Measurements from ENCODE around the gene COLEC12.

Gene COLEC12

DNA sequence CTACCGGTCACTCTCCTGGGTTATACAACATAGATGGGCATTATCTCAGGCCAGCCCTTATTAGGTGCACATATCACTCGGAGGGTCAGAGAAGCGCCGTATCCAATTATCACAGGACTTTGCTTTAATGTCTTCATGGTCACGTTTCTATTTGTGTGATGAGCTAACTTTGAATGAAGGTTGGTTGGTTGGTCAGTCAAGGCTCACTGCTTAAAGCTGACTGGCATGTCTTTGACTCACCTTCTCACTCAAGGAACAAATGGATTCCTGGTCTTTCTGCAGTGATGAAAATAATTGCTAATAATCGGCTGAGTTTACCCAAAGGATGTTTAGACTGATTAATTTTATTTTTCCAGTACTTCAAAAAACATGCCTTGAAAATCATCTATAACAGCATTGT, 39.7 kb downstream of the COLEC12 start:
- Histone ChIP-seq H3K36me3 (ENCODE audit: insufficient read depth, low read length) (no peaks in the 10 kb centered on the region), H3K27ac (no peak overlapping the region), H3K9ac (ENCODE audit: insufficient read length) (no peak overlapping the region), H3K9me3 (ENCODE audit: low read depth, low read length) (peaks cover 6% of the 10 kb centered on the region; the same call in 1 of the 2 replicates), H3K4me3 (no peak overlapping the region)
- DNase-seq (ENCODE audit: low read depth, low spot score): no peak
- TF ChIP-seq POLR2AphosphoS5 (IDR thresholded peaks at IDR 0.05; ENCODE audit: borderline replicate concordance, low read depth, low read length) (no peak), EZH2 (IDR thresholded peaks at IDR 0.05) (no peak), FOXP2 (optimal IDR thresholded peaks at IDR 0.05; ENCODE audit: control extremely low read depth, extremely low read length, insufficient read depth) (no peak)

DNA sequence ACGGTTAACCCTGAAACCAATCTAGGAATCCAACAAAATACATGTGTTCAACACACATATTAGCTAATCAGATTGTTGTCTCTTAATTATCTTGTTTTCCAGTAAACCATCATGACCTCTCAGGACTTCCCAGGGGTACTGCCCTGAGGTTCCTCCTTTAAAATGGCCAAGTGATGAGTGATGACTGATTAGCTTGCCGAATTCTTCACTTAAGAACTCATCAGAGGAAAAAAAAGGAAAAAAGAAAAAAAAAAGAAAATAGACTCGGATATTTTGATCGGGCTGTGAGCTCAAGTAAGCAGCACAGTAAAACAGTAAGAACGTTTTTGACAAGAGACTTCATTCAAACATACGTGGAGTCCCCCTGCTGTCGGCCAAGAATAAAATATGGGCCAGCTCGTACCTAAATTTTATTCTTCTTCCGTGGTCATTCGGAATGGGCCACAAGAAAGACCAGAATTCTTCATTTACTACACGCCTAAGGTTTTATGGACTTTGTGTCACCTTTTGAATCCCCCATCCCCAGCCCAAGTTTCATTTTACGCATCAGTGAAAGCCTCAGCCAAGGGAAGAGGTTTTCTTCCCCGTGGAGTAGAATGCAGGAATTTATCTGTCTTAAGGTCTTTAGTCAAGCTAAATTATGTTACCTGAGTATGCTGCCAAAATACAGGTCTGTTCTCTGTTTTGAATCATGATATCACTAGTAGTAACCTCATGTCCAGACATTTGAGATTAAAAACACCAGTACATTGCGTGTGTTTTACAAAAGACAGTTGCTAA, 40.5 kb downstream of the COLEC12 start:
- DNase-seq (ENCODE audit: low read depth, low spot score): no peak
- no peak for TF ChIP-seq EZH2 (IDR thresholded peaks at IDR 0.05)
- no peak for TF ChIP-seq FOXP2 (optimal IDR thresholded peaks at IDR 0.05; ENCODE audit: control extremely low read depth, extremely low read length, insufficient read depth)
- no peak for TF ChIP-seq POLR2AphosphoS5 (IDR thresholded peaks at IDR 0.05; ENCODE audit: borderline replicate concordance, low read depth, low read length)
- Histone ChIP-seq H3K36me3 (ENCODE audit: insufficient read depth, low read length) (no peaks in the 10 kb centered on the region), H3K4me3 (no peak overlapping the region), H3K27ac (no peak overlapping the region), H3K9me3 (ENCODE audit: low read depth, low read length) (peaks cover 6% of the 10 kb centered on the region; the same call in 1 of the 2 replicates), H3K9ac (ENCODE audit: insufficient read length) (no peak overlapping the region)

GRCh38 chr18:457521-458412, 42.7 kb downstream of the COLEC12 start:
- peak; percentile 39 for TF ChIP-seq FOXP2 (optimal IDR thresholded peaks at IDR 0.05; ENCODE audit: control extremely low read depth, extremely low read length, insufficient read depth)
- no peak for TF ChIP-seq EZH2 (IDR thresholded peaks at IDR 0.05)
- H3K36me3 ChIP-seq (ENCODE audit: insufficient read depth, low read length): no peaks in the 10 kb centered on the region
- H3K4me3 ChIP-seq: peak overlapping the region; percentile 76
- peak; percentile 59 for DNase-seq (ENCODE audit: low read depth, low spot score)
- peak overlapping the region; percentile 99 for H3K27ac ChIP-seq
- H3K9ac ChIP-seq (ENCODE audit: insufficient read length): peak overlapping the region; percentile 11
- peaks cover 6% of the 10 kb centered on the region; the same call in 1 of the 2 replicates for H3K9me3 ChIP-seq (ENCODE audit: low read depth, low read length)

DNA sequence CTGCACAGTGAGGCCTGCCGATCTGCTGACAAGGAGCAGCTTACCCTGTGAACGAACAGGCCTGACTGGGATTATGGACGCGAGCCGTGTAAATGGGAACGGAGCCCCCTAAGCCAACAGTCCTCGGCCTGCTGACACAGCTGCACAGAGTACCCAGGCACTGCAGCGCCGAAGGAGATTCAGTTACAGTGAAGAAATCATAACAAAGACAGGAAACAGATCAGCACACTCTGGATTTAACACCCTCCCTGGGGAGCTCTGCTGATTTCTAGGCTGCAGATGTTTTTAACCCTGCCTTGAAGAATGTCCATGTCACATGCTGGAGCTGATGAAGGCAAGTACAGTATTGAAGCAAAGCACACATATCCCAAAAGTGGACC, 43.4 kb downstream of the COLEC12 start:
- peaks cover 6% of the 10 kb centered on the region; the same call in 1 of the 2 replicates for H3K9me3 ChIP-seq (ENCODE audit: low read depth, low read length)
- H3K9ac ChIP-seq (ENCODE audit: insufficient read length): peak overlapping the region; percentile 76
- TF ChIP-seq EZH2 (IDR thresholded peaks at IDR 0.05) (no peak), POLR2AphosphoS5 (IDR thresholded peaks at IDR 0.05; ENCODE audit: borderline replicate concordance, low read depth, low read length) (peak; percentile 67)
- peak overlapping the region; percentile 99 for H3K27ac ChIP-seq
- H3K36me3 ChIP-seq (ENCODE audit: insufficient read depth, low read length): no peaks in the 10 kb centered on the region
- peak overlapping the region; percentile 76 for H3K4me3 ChIP-seq
- peak; percentile 96 for DNase-seq (ENCODE audit: low read depth, low spot score)

DNA sequence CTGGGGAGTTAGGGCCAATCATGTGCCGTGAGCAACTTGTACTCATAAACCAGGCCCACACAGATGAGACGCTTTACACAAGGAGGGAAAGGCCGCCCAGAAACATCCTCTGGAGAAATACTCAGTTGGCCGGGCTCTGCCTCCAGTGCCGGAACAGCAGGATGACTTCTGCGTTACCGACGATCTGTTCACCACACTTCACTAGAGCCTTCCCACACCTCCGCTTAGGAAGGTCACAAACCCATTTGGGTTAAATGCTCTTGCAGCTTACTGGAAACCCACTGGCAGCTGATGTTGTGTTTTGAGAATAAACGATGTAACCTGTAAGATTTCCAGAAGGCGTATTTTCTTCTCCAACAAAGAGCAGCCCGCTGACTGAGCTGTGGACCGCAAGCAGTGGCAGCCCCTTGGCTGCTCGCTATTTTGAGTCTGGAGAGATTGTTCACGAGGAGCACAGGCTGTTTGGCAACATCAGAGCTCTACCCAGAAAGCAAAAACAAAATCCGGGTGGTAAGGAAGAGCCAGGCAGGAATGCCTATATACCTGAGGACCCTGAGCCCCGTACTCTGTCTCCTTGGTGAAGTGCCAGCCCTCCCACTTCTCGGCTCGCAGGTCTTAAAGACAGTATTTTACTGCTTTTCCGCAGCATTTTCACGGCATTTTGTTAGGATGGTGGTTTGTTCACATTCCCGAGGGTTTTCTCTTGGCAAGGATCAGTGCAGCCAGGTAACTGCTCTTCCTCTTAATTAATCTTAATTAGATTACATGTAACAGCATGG, 44.0 kb downstream of the COLEC12 start:
- no peaks in the 10 kb centered on the region for H3K36me3 ChIP-seq (ENCODE audit: insufficient read depth, low read length)
- no peaks in the 10 kb centered on the region for H3K9me3 ChIP-seq (ENCODE audit: low read depth, low read length)
- H3K4me3 ChIP-seq: peak overlapping the region; percentile 76
- peak overlapping the region; percentile 99 for H3K27ac ChIP-seq
- H3K9ac ChIP-seq (ENCODE audit: insufficient read length): peak overlapping the region; percentile 76
- TF ChIP-seq EZH2 (IDR thresholded peaks at IDR 0.05) (no peak), POLR2AphosphoS5 (IDR thresholded peaks at IDR 0.05; ENCODE audit: borderline replicate concordance, low read depth, low read length) (no peak), FOXP2 (optimal IDR thresholded peaks at IDR 0.05; ENCODE audit: control extremely low read depth, extremely low read length, insufficient read depth) (no peak)
- DNase-seq (ENCODE audit: low read depth, low spot score): no peak

DNA sequence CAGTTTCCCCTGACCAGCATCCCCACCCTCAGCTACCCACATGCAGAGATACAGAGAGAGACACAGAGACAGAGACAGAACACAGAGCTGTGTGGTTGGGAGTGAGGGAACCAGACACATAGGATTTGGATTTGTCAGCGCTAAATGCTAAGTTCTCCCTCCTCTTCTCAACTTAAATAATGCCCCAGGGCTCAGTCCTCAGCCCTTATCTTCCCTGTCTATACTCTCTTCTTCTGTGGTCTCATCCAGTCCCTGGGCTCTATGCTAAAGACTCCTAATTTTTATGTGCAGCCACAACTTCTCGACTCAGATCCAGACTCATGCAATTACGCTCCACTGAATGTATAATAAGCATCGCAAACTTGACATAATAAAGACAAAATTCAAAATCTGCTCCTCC, 47.1 kb downstream of the COLEC12 start:
- no peak overlapping the region for H3K27ac ChIP-seq
- DNase-seq (ENCODE audit: low read depth, low spot score): peak; percentile 59
- peak overlapping the region; percentile 22; the same call in 1 of the 2 replicates for H3K4me3 ChIP-seq
- no peak overlapping the region for H3K9ac ChIP-seq (ENCODE audit: insufficient read length)
- H3K36me3 ChIP-seq (ENCODE audit: insufficient read depth, low read length): no peaks in the 10 kb centered on the region
- no peak for TF ChIP-seq EZH2 (IDR thresholded peaks at IDR 0.05)
- TF ChIP-seq POLR2AphosphoS5 (IDR thresholded peaks at IDR 0.05; ENCODE audit: borderline replicate concordance, low read depth, low read length): no peak
- H3K9me3 ChIP-seq (ENCODE audit: low read depth, low read length): no peaks in the 10 kb centered on the region

GRCh38 chr18:452816-453215, 47.7 kb downstream of the COLEC12 start:
- DNase-seq (ENCODE audit: low read depth, low spot score): no peak
- Histone ChIP-seq H3K9me3 (ENCODE audit: low read depth, low read length) (no peaks in the 10 kb centered on the region), H3K27ac (no peak overlapping the region), H3K4me3 (no peak overlapping the region), H3K36me3 (ENCODE audit: insufficient read depth, low read length) (no peaks in the 10 kb centered on the region), H3K9ac (ENCODE audit: insufficient read length) (no peak overlapping the region)
- TF ChIP-seq POLR2AphosphoS5 (IDR thresholded peaks at IDR 0.05; ENCODE audit: borderline replicate concordance, low read depth, low read length): no peak
- no peak for TF ChIP-seq FOXP2 (optimal IDR thresholded peaks at IDR 0.05; ENCODE audit: control extremely low read depth, extremely low read length, insufficient read depth)
- no peak for TF ChIP-seq EZH2 (IDR thresholded peaks at IDR 0.05)

DNA sequence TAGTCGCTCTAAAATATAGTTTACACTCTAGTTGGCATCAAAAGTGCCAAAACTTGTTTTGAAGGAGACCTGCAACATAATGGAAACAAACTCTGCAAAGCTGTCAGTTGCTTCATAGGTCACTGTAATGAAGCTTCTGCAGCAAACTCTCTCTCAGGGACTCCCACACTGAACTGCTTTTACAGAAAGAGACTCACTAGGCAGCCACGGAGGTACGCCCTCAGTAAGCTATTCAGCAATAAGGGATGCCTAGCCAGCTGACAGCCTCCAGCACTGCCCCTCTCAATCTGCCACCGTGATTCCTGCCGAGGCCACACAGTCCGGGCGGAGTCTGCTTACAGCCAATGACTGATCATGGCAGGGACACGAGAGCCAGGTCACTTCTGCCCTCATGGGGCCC, 51.1 kb downstream of the COLEC12 start:
- Histone ChIP-seq H3K9me3 (ENCODE audit: low read depth, low read length) (no peaks in the 10 kb centered on the region), H3K4me3 (no peak overlapping the region), H3K27ac (no peak overlapping the region), H3K36me3 (ENCODE audit: insufficient read depth, low read length) (no peaks in the 10 kb centered on the region), H3K9ac (ENCODE audit: insufficient read length) (no peak overlapping the region)
- no peak for TF ChIP-seq FOXP2 (optimal IDR thresholded peaks at IDR 0.05; ENCODE audit: control extremely low read depth, extremely low read length, insufficient read depth)
- no peak for TF ChIP-seq POLR2AphosphoS5 (IDR thresholded peaks at IDR 0.05; ENCODE audit: borderline replicate concordance, low read depth, low read length)
- no peak for TF ChIP-seq EZH2 (IDR thresholded peaks at IDR 0.05)
- DNase-seq (ENCODE audit: low read depth, low spot score): no peak
